Measurements from ENCODE around the gene MIB1.
"Not testable (repeated sequence)": the region's sequence is repeated elsewhere in the genome, so short reads cannot be mapped to it uniquely, and the experiment has no call there.

MIB1 gene

DNA sequence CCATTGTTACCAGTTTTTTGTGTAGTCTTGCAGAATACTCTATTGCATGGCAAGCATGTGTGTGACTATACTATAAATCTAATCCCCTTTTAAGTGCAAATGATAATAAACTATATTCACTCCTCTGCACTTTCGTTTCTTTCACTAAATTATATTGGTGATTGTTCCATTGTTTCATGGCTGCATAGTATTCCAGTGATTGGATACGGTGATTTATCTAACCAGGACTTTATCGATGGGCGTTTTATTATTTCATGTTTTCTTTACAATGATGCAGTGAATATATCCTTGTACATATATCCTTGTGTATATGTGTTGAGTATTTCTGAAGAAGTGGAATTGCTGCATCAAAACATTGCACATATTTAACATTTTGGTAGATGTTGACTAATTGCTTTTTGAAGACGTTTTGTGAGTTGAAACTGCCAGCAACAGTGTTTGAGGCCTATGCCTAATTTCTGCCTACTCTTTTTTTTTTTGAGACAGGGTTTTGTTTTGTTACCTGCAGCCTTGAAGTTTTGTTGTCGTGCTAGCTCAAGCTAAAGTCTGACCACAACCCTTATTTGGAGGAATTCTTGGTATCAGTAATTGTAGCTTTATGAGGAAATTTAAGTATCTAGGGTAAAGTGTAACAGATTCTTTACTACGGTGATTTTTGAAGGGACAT lies 2.7 kb downstream of the MIB1 start:
- DNase-seq (ENCODE audit: low spot score): no peak

- no peak for DNase-seq (ENCODE audit: low spot score)
Observed at GRCh38 chr18:21745231-21745630, 4.6 kb downstream of the MIB1 start.

DNA sequence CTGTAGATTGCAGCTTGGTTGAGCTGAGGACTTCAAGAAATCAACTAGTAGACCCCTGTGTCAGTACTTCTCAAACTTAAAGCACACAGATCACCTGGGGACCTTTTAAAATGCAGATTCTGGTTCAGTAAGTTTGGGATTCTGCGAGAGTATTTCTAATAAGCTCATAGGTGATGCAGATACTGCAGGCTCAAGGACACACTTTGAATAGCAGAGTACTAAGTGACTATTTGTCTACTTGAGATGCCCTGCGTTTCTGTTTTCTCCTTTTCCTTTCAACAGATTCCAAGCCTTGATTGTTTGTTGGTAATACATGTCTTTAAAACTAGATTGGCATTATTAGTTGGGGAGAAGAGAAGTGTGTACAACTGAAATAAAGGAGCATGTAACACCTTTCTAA lies 6.7 kb downstream of the MIB1 start:
- no peak for DNase-seq (ENCODE audit: low spot score)

GRCh38 chr18:21747764-21748693 lies 7.4 kb downstream of the MIB1 start:
- DNase-seq (ENCODE audit: low spot score): no peak

DNA sequence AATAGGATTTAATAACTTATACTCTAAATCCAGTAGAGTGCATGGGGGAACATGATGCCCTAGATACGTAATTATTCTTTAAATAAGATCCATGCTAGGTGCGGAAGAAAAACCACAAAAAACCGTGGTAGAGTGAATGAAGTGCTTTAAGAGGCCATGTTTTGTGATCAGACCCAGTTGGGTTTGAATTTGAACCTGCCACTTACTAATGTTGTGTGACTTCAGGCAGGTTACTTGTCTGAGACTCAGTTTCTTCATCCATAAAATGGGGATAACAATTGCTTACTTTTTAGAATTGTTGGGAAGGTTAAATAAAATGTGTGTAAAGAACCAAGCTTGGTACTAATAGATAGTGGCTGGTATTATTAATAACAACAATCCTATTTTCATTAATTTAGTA lies 17.2 kb downstream of the MIB1 start:
- no peak for DNase-seq (ENCODE audit: low spot score)

- no peak for DNase-seq (ENCODE audit: low spot score)
Observed at GRCh38 chr18:21759836-21760235, 19.2 kb downstream of the MIB1 start.

DNA sequence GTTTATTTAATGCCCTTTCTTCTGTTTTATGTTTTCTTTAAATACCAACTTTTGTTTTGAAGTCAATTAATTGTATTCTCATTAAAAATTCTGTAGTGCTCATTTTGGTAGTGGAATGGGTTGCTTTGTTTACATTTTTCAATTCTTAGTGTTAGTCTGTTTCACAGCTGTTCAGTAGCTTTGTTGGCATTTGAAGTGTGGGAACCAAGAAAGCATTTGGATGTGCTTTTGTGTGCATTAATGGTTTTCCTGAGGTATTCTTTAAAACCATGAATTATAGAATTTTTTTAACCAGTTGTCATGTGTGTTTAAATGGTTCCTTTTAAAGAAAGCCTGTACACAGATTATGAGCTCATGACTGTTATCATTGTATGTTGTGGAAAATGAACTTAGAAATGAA lies 19.7 kb downstream of the MIB1 start:
- DNase-seq (ENCODE audit: low spot score): no peak

GRCh38 chr18:21761471-21762115 lies 21.0 kb downstream of the MIB1 start:
- DNase-seq (ENCODE audit: low spot score): no peak

GRCh38 chr18:21762181-21762772 lies 21.7 kb downstream of the MIB1 start:
- no peak for DNase-seq (ENCODE audit: low spot score)

DNA sequence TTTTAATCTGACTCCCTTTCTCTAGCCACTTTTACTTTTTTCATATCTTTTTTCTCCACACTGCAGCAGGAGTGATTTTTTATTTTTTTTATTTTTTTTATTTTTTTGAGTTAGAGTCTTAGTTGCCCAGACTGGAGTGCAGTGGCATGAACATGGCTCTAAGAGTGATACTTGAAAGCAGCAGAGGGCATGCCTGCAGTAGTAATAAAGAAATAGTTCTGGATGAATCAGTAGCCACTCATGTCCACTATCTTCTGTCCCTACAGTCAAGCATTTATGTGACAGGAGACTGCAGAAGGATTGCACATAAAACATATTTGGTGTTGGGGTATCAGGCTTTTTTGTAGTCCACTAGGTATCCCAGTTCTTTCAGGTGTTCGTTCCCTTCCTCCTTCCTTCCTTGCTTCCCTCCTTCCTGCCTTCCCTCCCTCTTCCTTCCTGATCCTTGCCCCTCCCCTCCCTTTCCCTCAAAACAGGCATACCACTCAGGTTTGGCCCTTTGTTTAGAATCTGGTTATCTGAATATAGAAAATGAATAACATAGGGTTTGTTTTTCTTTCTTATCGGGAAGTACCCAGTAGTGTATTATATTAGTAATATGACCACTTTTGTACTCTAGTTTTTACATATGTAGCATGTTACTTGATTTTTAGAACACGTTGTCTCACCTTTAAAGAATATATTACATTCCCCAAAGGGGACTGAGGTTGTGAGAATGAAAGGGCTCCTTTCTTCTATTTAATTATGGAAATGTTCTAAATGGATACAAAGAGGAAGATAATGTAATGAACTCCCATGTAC lies 23.5 kb downstream of the MIB1 start:
- DNase-seq (ENCODE audit: low spot score): no peak

- no peak for DNase-seq (ENCODE audit: low spot score)
Observed at GRCh38 chr18:21769206-21769605, 28.6 kb downstream of the MIB1 start.

DNA sequence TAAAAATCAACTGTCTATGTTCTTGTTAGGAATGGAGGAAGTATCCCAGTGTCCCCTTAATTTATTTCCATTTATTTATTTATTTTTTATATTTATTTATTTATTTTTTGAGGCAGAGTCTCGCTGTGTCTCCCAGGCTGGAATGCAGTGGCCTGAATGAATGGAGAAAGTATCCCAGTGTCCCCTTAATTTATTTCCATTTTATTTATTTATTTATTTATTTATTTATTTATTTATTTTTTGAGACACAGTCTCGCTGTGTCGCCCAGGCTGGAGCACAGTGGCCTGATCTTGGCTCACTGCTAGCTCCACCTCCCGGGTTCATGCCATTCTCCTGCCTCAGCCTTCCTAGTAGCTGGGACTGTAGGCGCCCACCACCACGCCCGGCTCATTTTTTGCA lies 34.1 kb downstream of the MIB1 start:
- DNase-seq (ENCODE audit: low spot score): no peak

GRCh38 chr18:21777814-21778213 lies 37.2 kb downstream of the MIB1 start:
- DNase-seq (ENCODE audit: low spot score): no peak

DNA sequence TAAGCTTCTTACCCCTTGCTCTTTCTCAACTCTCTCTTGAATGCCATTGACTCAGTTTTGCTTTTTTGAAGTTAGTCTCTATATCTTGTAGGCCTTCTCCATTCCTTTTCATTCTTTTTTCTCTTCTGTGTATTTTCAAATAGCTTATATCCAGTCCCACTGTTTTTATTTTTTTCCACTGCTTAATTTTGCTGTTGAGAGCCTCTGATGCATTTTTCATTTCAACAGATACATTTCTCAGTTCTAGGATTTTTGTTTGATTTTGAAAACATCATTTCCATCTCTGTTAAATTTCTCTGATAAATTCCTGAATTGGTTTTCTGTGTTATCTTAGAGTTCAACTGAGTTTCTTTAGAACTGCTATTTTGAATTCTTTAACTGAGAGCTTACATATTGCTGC lies 45.9 kb downstream of the MIB1 start:
- no peak for DNase-seq (ENCODE audit: low spot score)

- DNase-seq (ENCODE audit: low spot score): not testable (repeated sequence)
Observed at GRCh38 chr18:21796089-21796488, 55.5 kb downstream of the MIB1 start.

DNA sequence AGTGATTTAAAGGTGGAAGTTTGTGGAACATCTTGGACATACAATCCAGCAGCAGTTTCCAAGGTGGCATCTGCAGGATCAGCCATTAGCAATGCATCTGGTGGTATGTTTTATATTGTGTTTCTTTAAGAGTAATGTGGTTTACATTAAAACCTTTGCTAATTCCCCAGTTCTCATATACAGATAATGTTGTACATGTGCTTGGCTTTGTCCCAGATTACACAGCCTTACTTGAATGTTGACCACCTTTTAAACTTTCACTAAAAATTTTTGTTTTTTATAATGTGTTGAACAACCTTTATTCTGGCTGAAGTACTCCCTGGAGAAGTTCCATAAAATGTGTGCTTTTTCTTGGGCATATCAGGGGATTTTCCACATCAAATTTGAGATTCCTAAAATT lies 57.5 kb downstream of the MIB1 start:
- no peak for DNase-seq (ENCODE audit: low spot score)

- no peak for DNase-seq (ENCODE audit: low spot score)
Observed at GRCh38 chr18:21799721-21800120, 59.1 kb downstream of the MIB1 start.

- peak; percentile 11 for DNase-seq (ENCODE audit: low spot score)
Observed at GRCh38 chr18:21803495-21803894, 62.9 kb downstream of the MIB1 start.

- no peak for DNase-seq (ENCODE audit: low spot score)
Observed at GRCh38 chr18:21805771-21806366, 65.3 kb downstream of the MIB1 start.

- no peak for DNase-seq (ENCODE audit: low spot score)
Observed at GRCh38 chr18:21808185-21808584, 67.6 kb downstream of the MIB1 start.

DNA sequence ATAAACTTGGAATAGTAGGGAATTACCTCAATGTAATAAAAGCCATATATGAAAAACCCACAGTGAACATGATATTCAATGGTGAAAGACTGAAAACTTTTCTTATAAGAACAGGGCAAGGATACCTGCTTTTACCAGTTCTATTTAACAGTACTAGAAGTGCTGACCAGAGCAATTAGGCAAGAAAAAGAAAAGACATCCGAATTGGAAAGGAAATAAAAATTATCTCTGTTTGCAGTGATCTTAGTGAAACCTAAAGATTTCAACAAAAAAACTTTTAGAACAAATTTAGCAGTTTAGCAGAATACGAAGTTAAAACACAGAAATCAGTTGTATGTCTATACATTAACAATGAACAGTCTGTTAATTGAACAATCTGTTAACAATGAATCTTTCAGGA lies 69.1 kb downstream of the MIB1 start:
- DNase-seq (ENCODE audit: low spot score): no peak

Measured in COLO829 (cell line).